ENCODE data around the gene OR4C16.

Gene OR4C16

GRCh38 chr11:55571828-55572227 is at the start of gene OR4C16:
TSS of gene OR4C16 (plus strand) at chr11:55572128. CDS start at chr11:55572128, 0 bp downstream.
- DNase-seq (ENCODE audit: low read depth): no peak

DNA sequence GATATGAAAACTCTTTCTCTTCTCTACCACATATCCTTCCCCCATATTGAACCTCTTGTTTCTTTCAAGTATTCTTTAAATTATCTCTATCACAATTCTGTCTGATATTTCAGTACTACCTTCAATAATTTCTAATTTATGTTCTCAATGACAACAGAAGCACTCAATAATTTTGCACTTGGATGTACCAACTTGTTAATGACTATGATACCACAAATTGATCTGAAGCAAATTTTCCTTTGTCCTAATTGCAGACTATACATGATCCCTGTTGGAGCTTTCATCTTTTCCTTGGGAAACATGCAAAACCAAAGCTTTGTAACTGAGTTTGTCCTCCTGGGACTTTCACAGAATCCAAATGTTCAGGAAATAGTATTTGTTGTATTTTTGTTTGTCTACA is 17.8 kb upstream of the OR4C16 start, which contains the start of gene OR4C15:
Gene OR4C15 (plus strand): TSS at position 301 of the 400 bp plus-strand sequence. CDS start 0 bp downstream, at position 301.
- no peak for DNase-seq (ENCODE audit: low read depth)

DNA sequence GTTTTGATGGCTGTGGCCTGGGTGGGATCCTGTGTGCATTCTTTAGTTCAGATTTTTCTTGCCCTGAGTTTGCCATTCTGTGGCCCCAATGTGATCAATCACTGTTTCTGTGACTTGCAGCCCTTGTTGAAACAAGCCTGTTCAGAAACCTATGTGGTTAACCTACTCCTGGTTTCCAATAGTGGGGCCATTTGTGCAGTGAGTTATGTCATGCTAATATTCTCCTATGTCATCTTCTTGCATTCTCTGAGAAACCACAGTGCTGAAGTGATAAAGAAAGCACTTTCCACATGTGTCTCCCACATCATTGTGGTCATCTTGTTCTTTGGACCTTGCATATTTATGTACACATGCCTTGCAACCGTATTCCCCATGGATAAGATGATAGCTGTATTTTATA is 620 bp downstream of the OR4C16 start:
- no peak for DNase-seq (ENCODE audit: low read depth)

- no peak for DNase-seq (ENCODE audit: low read depth)
Observed at GRCh38 chr11:55607545-55607944, 35.6 kb downstream of the OR4C16 start, which contains the start of gene OR4C11. TSS of gene OR4C11 (minus strand) at chr11:55607645. CDS start at chr11:55604373, 3,272 bp downstream.
